GM13977 (cell line): ENCODE measurements around the gene DECR2.

ENCODE experiments used
- DNase-seq: peaks from one replicate; pipeline ENCODE4 v3.0.0; 2012; ENCODE audit warnings: low spot score
- in situ Hi-C: fragments of 300-500 bp; cut with MboI; formaldehyde crosslinking; loops from one replicate; pipeline ENCODE4 v1.12.0; 2022; ENCODE audit warnings: low sequenced_read_pairs, low pct_unique_long_range_greater_than_20kb, mixed read lengths, inconsistent platforms; ENCODE audit not compliant: unreplicated experiment
- TF ChIP-seq, protein P1 (sequence below): IDR thresholded peaks from 2 replicates; pipeline ENCODE4 v1.5.1; 2012; ENCODE audit warnings: mild to moderate bottlenecking, control low read depth; ENCODE audit not compliant: insufficient read depth; ENCODE audit errors: extremely low read depth, missing control alignments

DECR2 gene

DNA sequence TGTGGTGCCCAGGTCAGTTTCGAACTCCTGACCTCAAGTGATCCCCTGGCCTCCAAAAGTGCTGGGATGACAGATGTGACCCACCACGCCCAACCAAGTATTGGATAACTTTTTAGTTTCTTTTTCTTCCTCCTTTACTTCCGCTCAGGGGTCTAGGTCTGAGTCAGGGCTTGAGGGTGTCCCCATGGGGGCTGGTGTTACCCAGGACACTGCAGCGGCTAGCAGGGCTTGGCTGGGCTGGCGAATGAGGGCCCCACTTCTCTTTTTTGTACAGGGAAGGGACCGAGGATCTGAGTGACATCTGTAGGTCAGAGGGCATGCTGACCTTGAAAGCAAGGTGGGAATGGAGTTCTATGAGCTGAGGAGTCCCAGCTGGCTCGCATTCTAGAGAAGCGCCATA lies 48.7 kb downstream of the DECR2 start:
- DNase-seq, result no peak
- in situ Hi-C loops, result no loop called here

GRCh38 chr16:450785-451512 lies 49.3 kb downstream of the DECR2 start:
- in situ Hi-C loops, result no loop called here
- no peak for DNase-seq

More for the DNA sequence above, 48.7 kb downstream of the DECR2 start:
- TF ChIP-seq, protein P1, sequence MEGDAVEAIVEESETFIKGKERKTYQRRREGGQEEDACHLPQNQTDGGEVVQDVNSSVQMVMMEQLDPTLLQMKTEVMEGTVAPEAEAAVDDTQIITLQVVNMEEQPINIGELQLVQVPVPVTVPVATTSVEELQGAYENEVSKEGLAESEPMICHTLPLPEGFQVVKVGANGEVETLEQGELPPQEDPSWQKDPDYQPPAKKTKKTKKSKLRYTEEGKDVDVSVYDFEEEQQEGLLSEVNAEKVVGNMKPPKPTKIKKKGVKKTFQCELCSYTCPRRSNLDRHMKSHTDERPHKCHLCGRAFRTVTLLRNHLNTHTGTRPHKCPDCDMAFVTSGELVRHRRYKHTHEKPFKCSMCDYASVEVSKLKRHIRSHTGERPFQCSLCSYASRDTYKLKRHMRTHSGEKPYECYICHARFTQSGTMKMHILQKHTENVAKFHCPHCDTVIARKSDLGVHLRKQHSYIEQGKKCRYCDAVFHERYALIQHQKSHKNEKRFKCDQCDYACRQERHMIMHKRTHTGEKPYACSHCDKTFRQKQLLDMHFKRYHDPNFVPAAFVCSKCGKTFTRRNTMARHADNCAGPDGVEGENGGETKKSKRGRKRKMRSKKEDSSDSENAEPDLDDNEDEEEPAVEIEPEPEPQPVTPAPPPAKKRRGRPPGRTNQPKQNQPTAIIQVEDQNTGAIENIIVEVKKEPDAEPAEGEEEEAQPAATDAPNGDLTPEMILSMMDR, result no peak

GRCh38 chr16:454397-454940 lies 52.8 kb downstream of the DECR2 start:
- TF ChIP-seq, protein P1, result no peak
- DNase-seq, result no peak
- in situ Hi-C loops, result no loop called here

More at GRCh38 chr16:450785-451512, 49.3 kb downstream of the DECR2 start:
- TF ChIP-seq, protein P1, result no peak

- TF ChIP-seq, protein P1, result no peak
- no peak for DNase-seq
- in situ Hi-C loops, result no loop called here
These were observed 53.8 kb downstream of the DECR2 start for GRCh38 chr16:455453-455852.

GRCh38 chr16:456891-457483 lies 55.3 kb downstream of the DECR2 start:
- in situ Hi-C loops, result no loop called here
- TF ChIP-seq, protein P1, result no peak
- DNase-seq, result no peak

DNA sequence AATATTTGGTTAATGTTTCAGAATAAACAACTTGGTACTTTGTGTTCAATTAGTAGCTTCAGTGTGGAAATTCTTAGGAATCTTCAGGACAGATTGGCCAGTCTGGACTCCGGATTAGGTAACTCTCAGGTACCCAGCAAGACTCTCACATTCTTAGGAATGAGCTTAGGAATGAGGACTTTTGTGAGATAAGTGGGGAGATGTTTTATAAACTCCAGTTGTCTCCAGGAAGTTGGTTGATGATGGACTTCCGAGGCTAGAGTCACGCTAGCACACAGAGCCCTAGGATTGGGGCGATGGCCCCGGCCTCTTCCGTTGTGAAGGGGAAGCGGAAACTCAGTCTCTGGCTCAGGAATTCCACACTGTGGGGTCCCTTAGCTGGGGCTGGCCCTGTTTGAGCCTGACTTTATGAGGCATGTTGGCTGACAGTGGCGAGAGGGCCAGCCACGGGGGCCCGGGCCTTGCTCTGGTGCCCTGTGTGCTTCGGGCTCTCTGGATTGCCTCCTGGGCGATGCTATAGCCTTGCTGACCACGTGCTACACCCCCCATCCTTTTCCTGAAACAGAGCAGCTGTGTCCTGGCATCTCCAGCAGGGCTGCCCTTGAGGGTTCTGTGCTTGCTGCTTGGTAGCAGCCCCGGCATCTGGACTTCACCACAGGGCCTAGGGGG lies 56.2 kb downstream of the DECR2 start:
- DNase-seq, result no peak
- TF ChIP-seq, protein P1, result no peak
- in situ Hi-C loops, result no loop called here
